NT2/D1 (cell line): ENCODE data around the gene CENPH.
"Not testable (repeated sequence)": the region's sequence is repeated elsewhere in the genome, so short reads cannot be mapped to it uniquely, and the experiment has no call there.

Source experiments
- DNase-seq: peaks from one replicate; pipeline ENCODE4 v3.0.0-alpha.2; 2011; ENCODE audit warnings: low read depth, low spot score
- H3K27me3 ChIP-seq: 2 replicates; pipeline ENCODE4 v1.6.0; 2011; ENCODE audit warnings: mild to moderate bottlenecking; ENCODE audit not compliant: insufficient read length, insufficient read depth
- H3K36me3 ChIP-seq: 2 replicates; pipeline ENCODE4 v1.6.1; 2011; ENCODE audit warnings: mild to moderate bottlenecking, low read length, mixed read lengths; ENCODE audit not compliant: insufficient read depth, insufficient read length
- H3K4me1 ChIP-seq: 2 replicates; pipeline ENCODE4 v1.5.1; 2011; ENCODE audit not compliant: insufficient read depth, insufficient read length
- H3K4me3 ChIP-seq: 2 replicates; pipeline ENCODE4 v1.5.1; 2011; ENCODE audit warnings: low read depth; ENCODE audit not compliant: insufficient read length
- H3K9ac ChIP-seq: 2 replicates; pipeline ENCODE4 v1.6.0; 2011; ENCODE audit warnings: low read depth; ENCODE audit not compliant: insufficient read length
- H3K9me3 ChIP-seq: 2 replicates; pipeline ENCODE4 v1.5.1; 2011; ENCODE audit warnings: mild to moderate bottlenecking, low read length; ENCODE audit not compliant: insufficient read depth
- SUZ12 ChIP-seq: IDR thresholded peaks from 2 replicates; pipeline ENCODE4 v1.6.1; 2011; ENCODE audit not compliant: insufficient read length, insufficient read depth; ENCODE audit errors: extremely low read depth
- YY1 ChIP-seq: IDR thresholded peaks from 2 replicates; pipeline ENCODE4 v1.6.1; 2011; ENCODE audit not compliant: insufficient read length, insufficient read depth
- ZNF274 ChIP-seq: IDR thresholded peaks from 2 replicates; pipeline ENCODE4 v1.6.1; 2011; ENCODE audit warnings: mild to moderate bottlenecking, low read depth, low read length

CENPH gene

DNA sequence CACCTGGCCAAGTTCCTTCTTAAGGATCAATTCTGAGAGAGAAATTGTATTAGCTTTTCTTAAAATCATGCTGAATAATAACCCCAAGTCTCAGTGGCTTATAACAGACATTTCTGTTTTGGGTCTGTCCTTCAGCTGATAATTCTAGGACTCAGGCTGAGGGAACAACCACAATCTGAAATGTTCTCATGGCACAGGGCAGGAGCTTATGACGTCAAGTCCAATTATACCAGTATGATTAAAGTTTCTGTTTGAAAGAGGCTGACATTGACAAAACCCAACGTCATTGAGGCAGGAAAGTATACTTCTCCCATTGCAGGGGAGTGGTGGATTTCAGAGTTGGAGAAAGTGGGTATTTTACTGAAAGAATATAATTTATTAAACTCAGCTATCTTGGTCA lies 21.8 kb downstream of the CENPH start:
- Histone ChIP-seq H3K4me1 (no peaks in the 10 kb centered on the region), H3K27me3 (no peaks in the 10 kb centered on the region), H3K4me3 (no peak overlapping the region), H3K9ac (no peak overlapping the region), H3K36me3 (peaks cover 40% of the 10 kb centered on the region), H3K9me3 (no peaks in the 10 kb centered on the region)
- TF ChIP-seq ZNF274 (no peak), SUZ12 (no peak)
- DNase-seq = no peak

DNA sequence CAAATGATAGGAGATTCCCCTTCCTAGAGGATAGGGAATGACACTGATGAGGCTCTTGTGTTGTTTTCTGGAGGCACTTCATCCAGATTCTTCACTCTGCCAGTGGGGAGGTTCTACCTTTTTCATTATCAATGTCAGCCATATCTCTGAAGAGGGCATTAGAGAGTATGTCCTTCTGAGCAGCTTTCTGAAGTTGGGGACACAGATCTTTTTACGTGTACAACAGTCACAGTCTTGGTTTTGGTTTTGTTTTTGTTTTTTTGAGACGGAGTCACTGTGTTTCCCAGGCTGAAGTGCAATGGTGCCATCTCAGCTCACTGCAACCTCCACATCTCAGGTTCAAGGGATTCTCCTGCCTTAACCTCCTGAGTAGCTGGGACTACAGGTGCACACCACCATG lies 22.6 kb downstream of the CENPH start:
- no peaks in the 10 kb centered on the region for H3K27me3 ChIP-seq
- no peak overlapping the region for H3K9ac ChIP-seq
- TF ChIP-seq SUZ12 = no peak
- no peak for TF ChIP-seq YY1
- no peak for TF ChIP-seq ZNF274
- H3K4me3 ChIP-seq = no peak overlapping the region
- H3K4me1 ChIP-seq = no peaks in the 10 kb centered on the region
- no peaks in the 10 kb centered on the region for H3K9me3 ChIP-seq
- peaks cover 38% of the 10 kb centered on the region for H3K36me3 ChIP-seq
- no peak for DNase-seq

DNA sequence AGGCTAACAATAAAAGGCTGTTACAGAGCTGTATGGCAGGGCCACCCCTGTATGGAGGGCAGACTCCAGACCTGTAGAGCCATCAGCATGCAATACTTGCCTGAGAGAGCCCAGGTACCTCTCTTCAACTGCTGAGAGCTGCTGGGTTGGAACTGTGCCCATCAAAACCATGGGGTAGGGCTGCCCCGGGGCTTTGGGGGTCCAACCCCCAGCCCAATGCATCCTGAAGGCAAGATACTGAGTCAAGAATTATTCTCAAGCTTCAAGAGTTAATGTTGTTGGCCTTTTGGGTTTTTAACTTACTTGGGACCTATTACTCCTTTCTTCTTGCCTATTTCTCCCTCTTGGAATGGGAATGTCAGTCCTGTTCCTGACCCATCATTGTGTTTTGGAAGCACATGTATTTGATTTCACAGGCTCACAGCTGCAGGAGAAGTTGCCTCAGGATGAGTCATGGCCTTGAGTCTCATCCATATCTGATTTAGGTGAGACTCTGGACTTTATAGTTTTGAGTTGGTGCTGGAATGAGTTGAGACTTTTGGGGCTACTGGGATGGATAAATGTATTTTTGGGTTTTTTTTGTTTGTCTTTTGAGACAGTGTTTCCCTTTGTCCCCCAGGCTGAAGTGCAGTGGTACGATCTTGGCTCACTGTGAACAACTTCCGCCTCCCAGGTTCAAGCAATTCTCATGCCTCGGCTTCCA lies 24.3 kb downstream of the CENPH start:
- no peak for DNase-seq
- Histone ChIP-seq H3K9ac (no peak overlapping the region), H3K4me3 (no peak overlapping the region), H3K9me3 (no peaks in the 10 kb centered on the region; the same call in 1 of the 2 replicates), H3K27me3 (no peaks in the 10 kb centered on the region), H3K4me1 (no peaks in the 10 kb centered on the region), H3K36me3 (peaks cover 38% of the 10 kb centered on the region)
- TF ChIP-seq SUZ12 (no peak), YY1 (no peak), ZNF274 (no peak)

DNA sequence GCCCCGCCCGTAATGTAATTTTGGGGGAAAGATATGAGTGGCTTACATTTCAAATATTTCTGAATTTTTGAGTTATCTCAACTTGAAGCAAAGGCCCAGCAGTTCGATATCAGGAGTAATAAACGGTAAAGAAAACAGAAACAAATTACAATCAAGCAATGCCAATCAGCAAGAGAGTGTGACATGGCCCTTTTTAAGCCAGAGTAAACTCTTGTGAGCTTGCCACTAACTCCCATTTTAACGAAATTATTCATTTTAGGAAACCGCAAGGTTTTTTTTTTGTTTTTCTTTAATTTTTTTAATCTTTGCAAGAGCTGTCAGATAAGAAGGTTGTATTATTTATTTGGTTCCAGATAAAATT lies 27.7 kb downstream of the CENPH start:
- H3K9me3 ChIP-seq = peaks cover 16% of the 10 kb centered on the region
- no peak overlapping the region for H3K9ac ChIP-seq
- H3K4me3 ChIP-seq = no peak overlapping the region
- DNase-seq = no peak
- TF ChIP-seq ZNF274 = no peak
- no peak for TF ChIP-seq SUZ12
- TF ChIP-seq YY1 = no peak
- H3K36me3 ChIP-seq = peaks cover 15% of the 10 kb centered on the region
- H3K4me1 ChIP-seq = no peaks in the 10 kb centered on the region
- H3K27me3 ChIP-seq = no peaks in the 10 kb centered on the region

DNA sequence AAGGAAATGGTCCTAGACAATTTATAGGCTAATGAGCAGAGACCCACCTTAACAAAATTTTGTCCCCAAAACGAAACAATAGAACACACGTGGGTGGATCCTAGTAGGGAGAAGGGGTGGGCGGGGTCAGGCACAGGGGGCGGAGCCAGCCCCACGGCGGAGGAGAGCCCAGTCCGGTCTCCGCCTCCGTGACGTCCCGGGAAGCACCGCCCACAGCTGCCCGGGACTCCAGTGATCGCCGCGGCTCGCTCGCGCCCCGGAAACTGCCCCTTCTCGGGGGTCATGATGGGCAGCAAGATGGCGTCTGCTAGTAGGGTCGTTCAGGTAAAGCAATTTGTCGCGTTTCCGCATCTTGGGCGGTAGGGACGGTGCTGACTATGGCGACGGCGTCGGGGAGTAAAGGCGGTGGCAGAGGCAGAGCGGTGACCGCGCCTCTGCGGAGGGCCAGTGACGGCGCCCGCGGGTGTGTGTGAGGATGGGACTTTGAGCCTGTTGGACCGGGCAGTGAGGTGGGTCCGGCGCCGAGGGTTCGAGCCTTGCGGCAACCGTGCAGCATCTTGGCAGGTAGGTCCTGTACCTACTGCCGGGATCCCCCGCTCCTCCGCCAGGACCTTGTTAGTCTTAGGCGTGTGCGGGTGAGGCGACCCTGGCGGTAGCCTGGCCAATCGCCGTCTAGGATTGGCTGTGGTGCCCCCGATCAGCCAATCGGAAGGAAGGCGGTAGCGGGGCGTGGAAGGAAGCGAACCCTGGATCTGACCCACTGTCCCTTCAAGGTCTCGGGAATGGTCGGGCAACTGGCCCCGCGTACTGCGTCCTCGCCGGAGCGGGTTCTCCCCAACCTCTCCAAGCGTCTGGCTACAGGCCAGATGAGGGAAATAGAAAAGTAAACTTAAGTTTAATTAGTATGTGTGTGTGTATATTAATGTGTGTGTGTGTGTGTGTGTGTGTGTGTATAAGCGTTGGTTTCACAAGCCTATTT lies 28.5 kb downstream of the CENPH start:
- TF ChIP-seq YY1 (peak; percentile 54), ZNF274 (no peak), SUZ12 (no peak)
- peak; percentile 74 for DNase-seq
- H3K9ac ChIP-seq = peak overlapping the region; percentile 98
- H3K27me3 ChIP-seq = no peaks in the 10 kb centered on the region
- H3K9me3 ChIP-seq = peaks cover 16% of the 10 kb centered on the region
- H3K36me3 ChIP-seq = peaks cover 15% of the 10 kb centered on the region
- peak overlapping the region; percentile 99 for H3K4me3 ChIP-seq
- no peaks in the 10 kb centered on the region for H3K4me1 ChIP-seq

DNA sequence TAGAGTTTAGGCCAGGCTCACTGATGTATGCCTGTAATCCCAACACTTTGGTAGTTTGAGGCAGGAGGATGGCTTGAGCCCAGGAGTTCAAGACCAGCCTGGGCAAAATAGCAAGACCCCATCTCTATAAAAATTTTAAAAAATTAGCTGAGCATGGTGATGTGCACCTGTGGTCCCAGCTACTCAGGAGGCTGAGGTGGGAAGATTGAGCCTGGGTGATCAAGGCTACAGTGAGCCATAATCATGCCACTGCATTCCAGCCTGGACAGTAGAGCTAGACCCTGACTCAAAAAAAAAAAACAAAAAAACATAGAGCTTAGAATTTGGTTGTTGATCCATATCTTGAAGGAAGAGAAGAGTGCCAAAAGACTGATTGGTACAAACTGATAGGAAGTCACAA lies 30.6 kb downstream of the CENPH start:
- H3K4me1 ChIP-seq = no peaks in the 10 kb centered on the region
- H3K27me3 ChIP-seq = no peaks in the 10 kb centered on the region
- TF ChIP-seq ZNF274 = no peak
- no peak for TF ChIP-seq SUZ12
- TF ChIP-seq YY1 = no peak
- no peak for DNase-seq
- H3K9me3 ChIP-seq = peaks cover 16% of the 10 kb centered on the region
- no peak overlapping the region for H3K4me3 ChIP-seq
- H3K36me3 ChIP-seq = peaks cover under 1% of the 10 kb centered on the region
- H3K9ac ChIP-seq = no peak overlapping the region

DNA sequence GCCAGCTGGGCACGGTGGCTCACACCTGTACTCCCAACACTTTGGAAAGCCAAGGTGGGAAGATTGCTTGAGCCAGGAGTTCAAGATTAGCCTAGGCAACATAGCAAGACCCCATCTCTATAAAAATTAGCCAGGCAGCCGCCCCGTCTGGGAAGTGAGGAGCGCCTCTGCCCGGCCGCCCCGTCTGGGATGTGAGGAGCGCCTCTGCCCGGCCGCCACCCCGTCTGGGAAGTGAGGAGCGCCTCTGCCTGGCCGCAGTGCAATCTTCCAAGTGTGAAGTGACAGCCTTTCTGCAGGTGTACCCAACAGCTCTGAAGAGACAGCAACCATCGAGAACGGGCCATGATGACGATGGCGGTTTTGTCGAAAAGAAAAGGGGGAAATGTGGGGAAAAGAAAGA lies 31.0 kb downstream of the CENPH start:
- not testable (repeated sequence) for H3K9ac ChIP-seq

DNA sequence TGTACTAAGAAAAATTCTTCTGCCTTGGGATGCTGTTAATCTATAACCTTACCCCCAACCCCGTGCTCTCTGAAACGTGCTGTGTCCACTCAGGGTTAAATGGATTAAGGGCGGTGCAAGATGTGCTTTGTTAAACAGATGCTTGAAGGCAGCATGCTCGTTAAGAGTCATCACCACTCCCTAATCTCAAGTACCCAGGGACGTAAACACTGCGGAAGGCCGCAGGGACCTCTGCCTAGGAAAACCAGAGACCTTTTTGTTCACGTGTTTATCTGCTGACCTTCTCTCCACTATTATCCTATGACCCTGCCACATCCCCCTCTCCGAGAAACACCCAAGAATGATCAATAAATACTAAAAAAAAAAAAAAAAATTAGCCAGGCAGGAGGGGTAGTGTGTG lies 31.4 kb downstream of the CENPH start:
- not testable (repeated sequence) for H3K36me3 ChIP-seq, H3K9ac ChIP-seq, H3K27me3 ChIP-seq, H3K4me3 ChIP-seq, H3K4me1 ChIP-seq, DNase-seq
- H3K9me3 ChIP-seq = peaks cover 16% of the 10 kb centered on the region

More for the DNA sequence above, 31.0 kb downstream of the CENPH start:
- H3K36me3 ChIP-seq, H3K27me3 ChIP-seq, DNase-seq, H3K4me3 ChIP-seq, H3K4me1 ChIP-seq: not testable (repeated sequence)
- peaks cover 16% of the 10 kb centered on the region for H3K9me3 ChIP-seq
